HepG2 (cell line): ENCODE data around the gene GUCY2D. TPM values are rescaled to one million over a fixed set of nuclear protein-coding genes. Genes with fewer than 3 reads are reported as not detected.

Source experiments
- ATF7 ChIP-seq, 2 experiments: fragments of 450-650 bp in 1 of 2; sonication (generic) in 1 of 2; formaldehyde crosslinking in 1 of 2; IDR thresholded peaks; 2 replicates each; pipeline versions ENCODE4 v1.4.0 to v1.6.1; 2016 to 2020; ENCODE audit warnings: antibody characterized with exemption in 1 of 2, mild to moderate bottlenecking in 1 of 2, missing genetic modification reagents in 1 of 2
- EED ChIP-seq: sonication (generic); formaldehyde crosslinking; IDR thresholded peaks from 2 replicates; pipeline ENCODE4 v1.5.0; 2020; ENCODE audit warnings: mild to moderate bottlenecking, missing genetic modification reagents
- FOXO4 ChIP-seq: sonication (generic); formaldehyde crosslinking; conservative IDR thresholded peaks from 2 replicates; pipeline ENCODE4 v1.8.1; 2023; ENCODE audit warnings: missing genetic modification reagents
- GMEB1 ChIP-seq: sonication (generic); formaldehyde crosslinking; IDR thresholded peaks from 2 replicates; pipeline ENCODE4 v1.5.1; 2020; ENCODE audit warnings: missing genetic modification reagents, mild to moderate bottlenecking, borderline replicate concordance
- JUN ChIP-seq: sonication (generic); formaldehyde crosslinking; IDR thresholded peaks from 2 replicates; pipeline ENCODE4 v1.4.0; 2020; ENCODE audit warnings: mild to moderate bottlenecking, missing genetic modification reagents
- MAFG ChIP-seq: sonication (generic); formaldehyde crosslinking; IDR thresholded peaks from 2 replicates; pipeline ENCODE4 v1.5.1; 2020; ENCODE audit warnings: mild to moderate bottlenecking, missing genetic modification reagents
- NFIC ChIP-seq: IDR thresholded peaks from 2 replicates; pipeline ENCODE4 v1.6.1; 2012; ENCODE audit warnings: mild to moderate bottlenecking, low read length, inconsistent platforms
- NKX3-1 ChIP-seq: sonication (generic); formaldehyde crosslinking; IDR thresholded peaks from 2 replicates; pipeline ENCODE4 v1.5.0; 2020; ENCODE audit warnings: missing genetic modification reagents
- NR2F6 ChIP-seq, 2 experiments: IDR thresholded peaks; 2 replicates each; pipeline ENCODE4 v1.6.1; 2016; ENCODE audit warnings: antibody characterized with exemption in 1 of 2, mild to moderate bottlenecking in 1 of 2
- POLR2AphosphoS2 ChIP-seq: IDR thresholded peaks from 2 replicates; pipeline ENCODE4 v1.6.1; 2011; ENCODE audit warnings: low read depth, low read length, improper control_type of control experiment
- PTBP1 ChIP-seq: fragments of 200-400 bp; formaldehyde crosslinking; IDR thresholded peaks from 2 replicates; pipeline ENCODE4 v1.6.1; 2018; ENCODE audit warnings: low read length, low read depth; ENCODE audit not compliant: poor library complexity, severe bottlenecking
- TBL1XR1 ChIP-seq: fragments of 150-350 bp; IDR thresholded peaks from 2 replicates; pipeline ENCODE4 v1.6.1; 2014; ENCODE audit warnings: borderline replicate concordance, low read length; ENCODE audit not compliant: partially characterized antibody
- ZSCAN29 ChIP-seq: sonication (generic); formaldehyde crosslinking; conservative IDR thresholded peaks from 2 replicates; pipeline ENCODE4 v1.4.0; 2020; ENCODE audit warnings: mild to moderate bottlenecking, missing genetic modification reagents
- polyA plus RNA-seq, 8 experiments: library from polyadenylated mRNA; depleted of rRNA in 3 of 8; stranded (reverse) in 7 of 8; unstranded in 1 of 8; fragments of >200 nt; fragmentation: Illumina TruSeq in 4 of 8; extraction: Trizol in 4 of 8; gene quantifications; 2 replicates each; pipeline versions ENCODE4 v1.2.1 to v1.2.3, GENCODE V29; 2011 to 2016; ENCODE audit warnings: low read depth in 4 of 8, missing spikeins in 1 of 8, mixed read lengths in 1 of 8; ENCODE audit not compliant: insufficient read depth in 1 of 8
- total RNA-seq, 5 experiments: library from RNA; depleted of rRNA; stranded (reverse); fragments of >200 nt; fragmentation: Illumina TruSeq; extraction: Trizol; gene quantifications; 2 replicates each; pipeline ENCODE4 v1.2.3, GENCODE V29; 2016; ENCODE audit warnings: low read depth in 1 of 5
- TF ChIP-seq, protein P1 (sequence below): sonication (generic); formaldehyde crosslinking; IDR thresholded peaks from 2 replicates; pipeline ENCODE4; 2020; ENCODE audit warnings: missing genetic modification reagents, mild to moderate bottlenecking, borderline replicate concordance
- TF ChIP-seq, protein P2 (sequence below): IDR thresholded peaks from 2 replicates; pipeline ENCODE4 v1.6.1; 2012; ENCODE audit warnings: low read depth, low read length, improper control_type of control experiment
- TF ChIP-seq, protein P3 (sequence below): IDR thresholded peaks from 2 replicates; pipeline ENCODE4 v1.6.1; 2018; ENCODE audit warnings: missing genetic modification reagents, mild to moderate bottlenecking, missing compliant biosample characterization

GUCY2D gene
- total and polyA plus RNA-seq, 2 of the 13 experiments (the other 11 are each of a cell fraction or from before 2014, with no cell fraction given) = not detected

DNA sequence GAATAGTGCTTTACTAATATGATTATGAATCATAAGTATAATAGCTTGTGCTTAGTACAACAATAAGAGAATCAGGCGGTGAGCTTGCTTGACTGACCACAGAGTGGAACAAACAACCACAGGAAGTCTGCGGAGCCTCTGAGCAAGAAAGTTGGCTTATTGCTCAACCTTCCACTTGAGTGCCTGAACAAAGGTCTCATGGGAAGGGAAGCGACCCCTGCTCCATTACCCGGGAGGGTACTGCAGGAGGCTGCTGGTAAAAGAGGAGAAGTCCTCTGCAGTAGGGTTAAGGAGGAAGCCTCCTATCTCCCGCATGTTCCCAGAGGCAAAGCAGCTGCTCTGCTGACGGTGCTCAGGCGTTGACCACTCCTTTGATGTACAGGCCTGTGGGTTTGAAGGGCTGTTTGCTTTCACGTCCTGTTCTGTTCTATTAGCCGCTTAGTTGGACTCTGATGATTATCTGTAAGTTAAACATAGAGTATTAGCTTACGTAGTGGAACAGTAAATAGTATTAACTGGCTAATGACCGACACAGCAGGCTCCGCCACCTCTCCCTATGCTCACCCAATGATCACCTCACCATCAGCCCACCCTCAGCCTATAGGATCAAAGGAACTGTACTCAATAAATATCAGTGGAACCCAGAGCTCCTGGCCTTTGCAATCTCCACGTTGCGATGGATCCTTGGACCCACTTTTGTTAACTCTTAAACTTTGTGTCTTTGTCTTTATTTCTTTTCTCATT lies 54.0 kb downstream of the GUCY2D start (continued):
- TF ChIP-seq GMEB1 (CRISPR knock-in tag) = no peak
- TF ChIP-seq ATF7 (IDR thresholded peaks at IDR 0.05) = peak; percentile 74
- TF ChIP-seq ATF7 (CRISPR knock-in tag; IDR thresholded peaks at IDR 0.05) = peak; percentile 92
- no peak for TF ChIP-seq PTBP1
- peak; percentile 79; the same call in 1 of the 2 replicates for TF ChIP-seq POLR2AphosphoS2
- peak; percentile 85 for TF ChIP-seq NR2F6 (IDR thresholded peaks at IDR 0.05)
- peak; percentile 57 for TF ChIP-seq NR2F6 (CRISPR knock-in tag; IDR thresholded peaks at IDR 0.05)
- peak; percentile 68; the same call in 1 of the 2 replicates for TF ChIP-seq NKX3-1 (CRISPR knock-in tag)
- TF ChIP-seq EED (CRISPR knock-in tag) = no peak
- TF ChIP-seq NFIC = peak; percentile 82
- TF ChIP-seq, protein P1, sequence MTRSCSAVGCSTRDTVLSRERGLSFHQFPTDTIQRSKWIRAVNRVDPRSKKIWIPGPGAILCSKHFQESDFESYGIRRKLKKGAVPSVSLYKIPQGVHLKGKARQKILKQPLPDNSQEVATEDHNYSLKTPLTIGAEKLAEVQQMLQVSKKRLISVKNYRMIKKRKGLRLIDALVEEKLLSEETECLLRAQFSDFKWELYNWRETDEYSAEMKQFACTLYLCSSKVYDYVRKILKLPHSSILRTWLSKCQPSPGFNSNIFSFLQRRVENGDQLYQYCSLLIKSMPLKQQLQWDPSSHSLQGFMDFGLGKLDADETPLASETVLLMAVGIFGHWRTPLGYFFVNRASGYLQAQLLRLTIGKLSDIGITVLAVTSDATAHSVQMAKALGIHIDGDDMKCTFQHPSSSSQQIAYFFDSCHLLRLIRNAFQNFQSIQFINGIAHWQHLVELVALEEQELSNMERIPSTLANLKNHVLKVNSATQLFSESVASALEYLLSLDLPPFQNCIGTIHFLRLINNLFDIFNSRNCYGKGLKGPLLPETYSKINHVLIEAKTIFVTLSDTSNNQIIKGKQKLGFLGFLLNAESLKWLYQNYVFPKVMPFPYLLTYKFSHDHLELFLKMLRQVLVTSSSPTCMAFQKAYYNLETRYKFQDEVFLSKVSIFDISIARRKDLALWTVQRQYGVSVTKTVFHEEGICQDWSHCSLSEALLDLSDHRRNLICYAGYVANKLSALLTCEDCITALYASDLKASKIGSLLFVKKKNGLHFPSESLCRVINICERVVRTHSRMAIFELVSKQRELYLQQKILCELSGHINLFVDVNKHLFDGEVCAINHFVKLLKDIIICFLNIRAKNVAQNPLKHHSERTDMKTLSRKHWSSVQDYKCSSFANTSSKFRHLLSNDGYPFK (CRISPR knock-in tag) = peak; percentile 58; the same call in 1 of the 2 replicates
- TF ChIP-seq FOXO4 (CRISPR knock-in tag) = no peak
- peak; percentile 66 for TF ChIP-seq TBL1XR1
- TF ChIP-seq, protein P2, sequence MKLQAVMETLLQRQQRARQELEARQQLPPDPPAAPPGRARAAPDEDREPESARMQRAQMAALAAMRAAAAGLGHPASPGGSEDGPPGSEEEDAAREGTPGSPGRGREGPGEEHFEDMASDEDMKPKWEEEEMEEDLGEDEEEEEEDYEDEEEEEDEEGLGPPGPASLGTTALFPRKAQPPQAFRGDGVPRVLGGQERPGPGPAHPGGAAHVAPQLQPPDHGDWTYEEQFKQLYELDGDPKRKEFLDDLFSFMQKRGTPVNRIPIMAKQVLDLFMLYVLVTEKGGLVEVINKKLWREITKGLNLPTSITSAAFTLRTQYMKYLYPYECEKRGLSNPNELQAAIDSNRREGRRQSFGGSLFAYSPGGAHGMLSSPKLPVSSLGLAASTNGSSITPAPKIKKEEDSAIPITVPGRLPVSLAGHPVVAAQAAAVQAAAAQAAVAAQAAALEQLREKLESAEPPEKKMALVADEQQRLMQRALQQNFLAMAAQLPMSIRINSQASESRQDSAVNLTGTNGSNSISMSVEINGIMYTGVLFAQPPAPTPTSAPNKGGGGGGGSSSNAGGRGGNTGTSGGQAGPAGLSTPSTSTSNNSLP = peak; percentile 42; the same call in 1 of the 2 replicates
- peak; percentile 85; the same call in 1 of the 2 replicates for TF ChIP-seq ZSCAN29 (CRISPR knock-in tag)
- no peak for TF ChIP-seq JUN (CRISPR knock-in tag)
- TF ChIP-seq MAFG (CRISPR knock-in tag) = no peak
- TF ChIP-seq, protein P3, sequence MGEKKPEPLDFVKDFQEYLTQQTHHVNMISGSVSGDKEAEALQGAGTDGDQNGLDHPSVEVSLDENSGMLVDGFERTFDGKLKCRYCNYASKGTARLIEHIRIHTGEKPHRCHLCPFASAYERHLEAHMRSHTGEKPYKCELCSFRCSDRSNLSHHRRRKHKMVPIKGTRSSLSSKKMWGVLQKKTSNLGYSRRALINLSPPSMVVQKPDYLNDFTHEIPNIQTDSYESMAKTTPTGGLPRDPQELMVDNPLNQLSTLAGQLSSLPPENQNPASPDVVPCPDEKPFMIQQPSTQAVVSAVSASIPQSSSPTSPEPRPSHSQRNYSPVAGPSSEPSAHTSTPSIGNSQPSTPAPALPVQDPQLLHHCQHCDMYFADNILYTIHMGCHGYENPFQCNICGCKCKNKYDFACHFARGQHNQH = peak; percentile 57
